Body of pancreas (tissue), 4 donors: ENCODE data around the gene ITIH4.

Experiments
- POLR2A ChIP-seq, 3 donors: fragments of 450-650 bp; IDR thresholded peaks; one replicate each; pipeline ENCODE4 v1.6.1; 2016; ENCODE audit warnings: antibody characterized with exemption in 3 of 3, mild to moderate bottlenecking in 2 of 3
- TF ChIP-seq, protein P1 (sequence below), 7 experiments: fragments of 450-650 bp in 4 of 7; fragments of 200-600 bp in 3 of 7; sonication (generic) in 3 of 7; IDR thresholded peaks; one replicate each; pipeline ENCODE4 v1.5.1; 2016 to 2019; ENCODE audit warnings: antibody characterized with exemption in 7 of 7

DNA sequence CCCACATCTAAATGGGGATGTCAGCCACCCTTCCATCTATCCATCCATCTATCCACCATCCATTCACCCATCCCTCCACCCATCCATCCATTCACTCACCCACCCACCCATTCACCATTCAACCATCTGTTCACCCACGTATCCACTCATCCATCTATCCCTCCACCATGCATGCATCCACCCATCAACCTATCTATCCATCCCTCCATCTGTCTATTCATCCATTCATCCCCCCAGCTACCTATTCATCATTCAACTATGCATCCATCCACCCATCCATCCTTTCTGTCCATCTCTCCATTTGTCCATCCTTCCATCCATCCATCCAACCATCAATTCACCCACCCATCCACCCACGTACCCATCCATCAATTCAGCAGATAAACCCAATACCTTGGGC, 21.3 kb downstream of the ITIH4 start:
- TF ChIP-seq, protein P1, sequence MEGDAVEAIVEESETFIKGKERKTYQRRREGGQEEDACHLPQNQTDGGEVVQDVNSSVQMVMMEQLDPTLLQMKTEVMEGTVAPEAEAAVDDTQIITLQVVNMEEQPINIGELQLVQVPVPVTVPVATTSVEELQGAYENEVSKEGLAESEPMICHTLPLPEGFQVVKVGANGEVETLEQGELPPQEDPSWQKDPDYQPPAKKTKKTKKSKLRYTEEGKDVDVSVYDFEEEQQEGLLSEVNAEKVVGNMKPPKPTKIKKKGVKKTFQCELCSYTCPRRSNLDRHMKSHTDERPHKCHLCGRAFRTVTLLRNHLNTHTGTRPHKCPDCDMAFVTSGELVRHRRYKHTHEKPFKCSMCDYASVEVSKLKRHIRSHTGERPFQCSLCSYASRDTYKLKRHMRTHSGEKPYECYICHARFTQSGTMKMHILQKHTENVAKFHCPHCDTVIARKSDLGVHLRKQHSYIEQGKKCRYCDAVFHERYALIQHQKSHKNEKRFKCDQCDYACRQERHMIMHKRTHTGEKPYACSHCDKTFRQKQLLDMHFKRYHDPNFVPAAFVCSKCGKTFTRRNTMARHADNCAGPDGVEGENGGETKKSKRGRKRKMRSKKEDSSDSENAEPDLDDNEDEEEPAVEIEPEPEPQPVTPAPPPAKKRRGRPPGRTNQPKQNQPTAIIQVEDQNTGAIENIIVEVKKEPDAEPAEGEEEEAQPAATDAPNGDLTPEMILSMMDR (IDR thresholded peaks at IDR 0.05) = no peak
- no peak for TF ChIP-seq POLR2A (IDR thresholded peaks at IDR 0.05)
